HG03097 (cell line): Measurements from ENCODE around the gene ADD1.

Source experiments
- ATAC-seq: cut with Tn5 transposase; IDR thresholded peaks from one replicate; pipeline ENCODE4 v1.9.1; 2021; ENCODE audit not compliant: unreplicated experiment, low FRiP score

The ADD1 gene

DNA sequence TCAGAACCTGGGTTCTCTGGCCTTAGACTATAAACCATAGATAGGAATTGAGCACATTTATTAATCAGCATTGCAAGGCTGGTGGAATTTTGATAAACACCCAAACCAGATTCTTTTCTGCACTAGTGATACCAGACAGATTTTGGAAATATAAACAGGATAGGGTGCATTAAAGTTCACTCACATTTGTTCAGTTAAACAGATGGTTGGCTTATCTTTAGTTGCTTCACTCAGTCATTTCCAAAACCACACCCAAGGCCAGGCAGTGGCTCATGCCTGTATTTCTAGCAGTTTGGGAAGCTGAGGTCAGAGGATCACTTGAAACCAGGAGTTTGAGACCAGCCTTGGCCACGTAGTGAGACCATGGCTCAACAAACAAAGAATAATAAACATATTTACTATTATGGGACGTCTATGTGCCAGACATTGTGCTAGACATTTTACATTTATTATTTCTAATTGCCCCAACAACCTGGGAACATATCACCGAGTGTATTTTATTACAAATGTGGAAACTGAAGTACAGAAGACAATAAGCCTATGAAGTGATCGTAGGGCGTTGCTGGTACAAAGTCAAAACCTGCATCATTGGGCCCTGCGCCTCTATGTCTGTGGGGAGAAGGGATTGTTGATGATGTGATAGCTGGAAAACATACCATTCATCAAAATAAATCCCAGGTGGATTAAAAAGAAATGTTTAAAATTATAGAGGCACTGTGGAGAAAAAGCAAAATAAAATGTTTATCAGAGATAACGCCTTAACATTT is 15.0 kb downstream of the ADD1 start:
- no peak for ATAC-seq

DNA sequence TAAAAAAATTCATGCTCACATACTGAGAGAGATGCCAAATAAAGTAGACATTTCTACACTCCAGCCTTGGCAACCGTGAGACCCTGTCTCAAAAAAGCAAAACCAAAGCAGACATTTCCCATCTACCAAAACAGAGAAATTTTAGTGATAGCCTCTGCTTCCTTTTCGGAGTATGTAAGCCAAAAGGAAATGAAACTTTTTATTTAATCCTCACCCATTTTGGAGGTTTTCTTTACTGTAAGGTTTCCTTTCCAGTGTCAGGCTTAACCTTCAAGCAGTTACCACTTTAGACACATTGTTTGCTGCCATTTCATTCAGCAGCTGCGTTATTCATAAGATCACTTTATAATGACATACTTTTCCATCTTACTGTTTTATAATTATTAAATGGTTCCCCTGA is 15.9 kb downstream of the ADD1 start:
- no peak for ATAC-seq

DNA sequence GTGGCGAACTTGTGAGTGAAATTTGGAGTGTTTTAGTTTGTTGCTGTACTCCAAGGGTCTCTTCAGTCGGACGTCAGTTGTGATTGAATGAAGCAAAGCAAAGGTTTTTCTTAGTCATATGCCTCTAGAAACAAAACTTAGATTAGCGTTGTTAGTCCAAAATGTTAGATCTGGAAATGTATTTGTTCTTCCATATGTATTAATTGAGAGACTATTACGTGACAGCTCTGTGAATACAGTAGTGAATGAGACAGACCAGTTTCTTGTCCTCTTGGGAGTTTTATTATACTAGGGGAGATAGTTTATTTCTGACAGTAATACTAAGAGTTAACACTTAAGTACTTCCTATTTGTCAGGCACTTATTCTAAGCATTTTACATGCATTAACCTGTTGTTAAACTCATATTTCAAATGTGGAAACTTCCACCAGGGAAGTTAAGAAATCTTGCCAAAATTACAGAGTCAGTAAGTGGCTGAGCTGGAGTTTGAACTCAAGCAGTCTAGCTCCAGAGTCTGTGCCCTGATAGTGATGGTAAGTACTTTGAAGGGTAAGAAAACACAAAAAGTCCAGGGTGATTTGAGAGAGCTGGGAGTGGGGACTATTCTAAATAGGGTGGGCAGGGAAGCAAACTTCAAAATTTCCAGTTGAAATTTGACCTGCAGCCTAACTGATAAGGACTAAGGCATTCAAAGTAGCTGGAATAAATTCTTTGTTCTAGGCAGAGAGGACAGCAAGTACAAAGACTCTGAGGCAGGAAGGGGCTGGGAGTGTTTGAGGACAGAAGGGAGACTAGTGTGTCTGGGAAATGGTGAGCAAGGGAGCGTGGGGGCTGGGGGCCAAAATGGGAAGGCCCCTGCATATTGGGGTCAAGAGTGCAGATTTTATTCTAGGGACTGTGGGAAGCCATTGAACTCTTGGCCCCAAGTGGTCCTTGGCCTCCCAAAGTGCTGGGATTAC is 17.0 kb downstream of the ADD1 start:
- no peak for ATAC-seq

DNA sequence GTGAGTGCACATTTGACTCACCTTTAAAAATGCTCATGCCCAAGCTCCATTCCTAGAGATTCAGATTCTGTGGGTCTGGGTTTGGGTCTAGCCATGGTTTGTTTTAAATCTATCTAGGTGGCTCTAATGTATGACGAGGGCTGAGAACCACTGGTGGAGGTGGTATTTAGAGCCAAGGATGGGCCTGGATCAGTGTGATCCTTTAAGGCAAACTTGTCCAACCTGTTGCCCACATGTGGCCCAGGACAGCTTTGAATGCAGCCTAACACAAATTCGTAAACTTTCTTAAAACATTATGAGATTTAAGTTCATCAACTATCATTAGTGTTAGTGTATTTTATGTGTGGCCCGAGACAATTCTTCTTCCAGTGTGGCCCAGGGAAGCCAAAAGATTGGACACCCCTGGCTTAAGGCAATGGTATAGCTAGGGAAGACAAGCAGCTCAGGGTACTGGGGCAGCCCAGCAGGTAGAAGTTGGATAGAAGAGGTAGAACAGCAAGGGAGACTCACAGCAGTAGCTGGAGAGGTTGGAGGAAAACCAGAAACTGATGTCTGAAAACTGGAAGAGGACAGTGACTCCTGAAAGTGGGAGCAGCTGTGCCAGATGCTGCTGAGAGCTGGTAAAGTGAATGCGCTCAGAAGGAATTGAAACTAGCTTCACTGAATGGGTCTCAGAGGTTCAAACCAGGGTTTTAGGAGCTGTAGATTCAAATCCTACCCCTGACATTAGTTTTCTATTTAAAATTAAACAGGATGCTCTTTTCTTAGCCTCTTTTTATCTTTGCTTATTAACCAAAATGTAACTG is 18.2 kb downstream of the ADD1 start:
- no peak for ATAC-seq

DNA sequence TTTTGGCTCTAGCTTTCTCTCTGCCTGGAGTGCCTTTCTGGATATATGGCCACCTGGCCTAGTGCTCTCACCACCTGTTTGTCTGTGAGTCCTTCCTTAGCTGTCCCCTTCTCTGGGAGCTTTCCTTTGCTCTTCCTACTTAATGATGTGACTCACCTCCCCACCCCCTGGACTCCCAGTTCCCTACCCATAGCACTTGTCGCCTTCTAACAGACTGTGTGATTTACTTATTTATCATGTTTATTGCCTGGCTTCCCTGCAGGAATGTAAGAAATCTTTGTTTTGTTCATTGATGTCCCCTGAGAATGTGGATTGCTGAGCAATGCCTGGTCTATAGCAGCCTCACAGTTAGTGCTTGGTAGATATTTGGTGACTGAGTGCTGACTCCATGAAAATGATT is 18.9 kb downstream of the ADD1 start:
- no peak for ATAC-seq

DNA sequence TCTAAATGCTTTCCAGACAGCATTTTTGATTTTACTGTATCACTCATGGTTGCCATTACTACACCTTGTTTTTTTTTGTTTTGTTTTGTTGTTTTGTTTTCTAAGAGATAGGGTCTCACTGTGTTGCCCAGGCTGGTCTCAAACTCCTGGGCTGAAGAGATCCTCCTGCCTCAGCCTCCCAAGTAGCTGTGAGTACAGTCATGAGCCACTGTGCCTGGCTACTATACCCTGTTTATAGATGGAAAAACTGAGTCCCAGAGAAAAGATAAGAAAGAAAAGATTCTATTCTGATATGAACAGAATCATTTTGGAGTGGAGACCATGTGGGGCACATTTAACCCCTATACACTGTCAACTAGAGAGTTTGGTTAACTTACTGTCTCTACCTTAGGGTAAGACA is 20.0 kb downstream of the ADD1 start:
- ATAC-seq, result no peak

DNA sequence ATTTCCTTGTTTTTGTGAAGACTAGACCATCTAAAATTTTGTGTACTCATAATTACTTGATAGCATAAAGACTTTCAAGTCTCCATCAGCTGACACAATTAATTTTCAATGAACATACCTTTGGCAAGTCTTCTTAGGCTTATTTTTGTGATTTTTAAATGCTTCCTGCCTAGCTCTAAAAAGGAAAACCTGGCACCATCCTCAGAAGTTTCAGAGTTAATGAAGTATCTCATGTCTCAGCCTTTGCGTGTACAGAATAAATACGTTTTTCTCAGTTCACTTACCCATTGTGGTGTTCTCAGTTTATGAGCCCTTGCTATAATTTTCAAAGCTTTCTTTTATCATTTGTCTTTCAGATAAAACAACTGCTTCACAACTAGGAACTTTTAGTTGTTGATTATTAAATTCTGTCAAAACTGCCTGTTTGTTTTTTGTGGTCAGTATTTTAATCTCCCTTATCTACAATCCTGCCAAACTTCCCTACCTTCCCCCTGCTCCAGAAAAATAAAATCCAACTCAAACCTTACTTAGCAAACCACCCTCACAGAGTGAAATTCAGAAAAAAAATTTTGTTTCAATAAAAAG is 21.6 kb downstream of the ADD1 start:
- no peak for ATAC-seq

DNA sequence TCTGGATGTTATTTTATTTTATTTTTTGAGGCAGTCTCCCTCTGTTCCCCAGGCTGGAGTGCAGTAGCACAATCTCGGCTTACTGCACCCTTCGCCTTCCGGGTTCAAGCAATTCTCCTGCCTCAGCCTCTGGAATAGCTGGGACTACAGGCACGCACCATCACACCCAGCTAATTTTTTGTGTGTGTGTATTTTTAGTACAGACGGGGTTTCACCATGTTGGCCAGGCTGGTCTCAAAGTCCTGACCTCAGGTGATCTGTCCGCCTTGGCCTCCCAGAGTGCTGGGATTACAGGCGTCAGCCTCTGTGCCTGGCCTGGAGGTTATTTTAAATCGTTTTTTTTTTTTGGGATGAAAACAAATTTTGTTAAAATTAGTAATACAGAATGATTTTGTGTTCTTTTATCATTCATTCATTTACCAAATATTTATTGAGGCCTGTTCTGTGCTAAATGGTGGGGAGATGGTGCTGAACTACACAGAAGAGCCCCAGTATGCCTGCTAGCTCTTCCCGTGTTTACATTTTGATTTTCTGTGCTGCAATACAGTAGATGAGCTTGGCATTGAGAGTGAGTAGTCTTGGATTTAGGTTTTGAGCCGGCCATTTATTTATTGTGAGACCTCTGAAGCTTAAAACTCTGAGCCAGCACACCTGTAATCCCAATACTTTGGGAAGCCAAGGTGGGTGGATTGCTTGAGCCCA is 22.7 kb downstream of the ADD1 start:
- ATAC-seq, result no peak

DNA sequence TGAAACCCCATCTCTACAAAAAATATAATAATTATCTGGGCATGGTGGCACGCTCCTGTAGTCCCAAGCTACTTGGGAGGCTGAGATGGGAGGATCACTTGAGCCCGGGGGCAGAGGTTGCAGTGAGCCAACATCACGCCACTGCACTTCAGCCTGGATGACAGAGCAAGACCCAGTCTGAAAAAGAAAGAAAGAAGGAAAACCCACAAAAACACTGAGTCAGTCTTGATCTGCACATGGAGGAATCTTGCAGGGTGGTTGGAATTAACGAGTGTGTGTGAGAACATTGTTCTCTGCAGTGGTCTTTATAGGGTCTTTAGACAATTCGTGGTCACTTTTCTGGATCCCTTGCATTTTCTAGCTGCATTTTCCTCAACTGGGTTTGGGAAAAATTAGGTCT is 23.2 kb downstream of the ADD1 start:
- ATAC-seq, result no peak

DNA sequence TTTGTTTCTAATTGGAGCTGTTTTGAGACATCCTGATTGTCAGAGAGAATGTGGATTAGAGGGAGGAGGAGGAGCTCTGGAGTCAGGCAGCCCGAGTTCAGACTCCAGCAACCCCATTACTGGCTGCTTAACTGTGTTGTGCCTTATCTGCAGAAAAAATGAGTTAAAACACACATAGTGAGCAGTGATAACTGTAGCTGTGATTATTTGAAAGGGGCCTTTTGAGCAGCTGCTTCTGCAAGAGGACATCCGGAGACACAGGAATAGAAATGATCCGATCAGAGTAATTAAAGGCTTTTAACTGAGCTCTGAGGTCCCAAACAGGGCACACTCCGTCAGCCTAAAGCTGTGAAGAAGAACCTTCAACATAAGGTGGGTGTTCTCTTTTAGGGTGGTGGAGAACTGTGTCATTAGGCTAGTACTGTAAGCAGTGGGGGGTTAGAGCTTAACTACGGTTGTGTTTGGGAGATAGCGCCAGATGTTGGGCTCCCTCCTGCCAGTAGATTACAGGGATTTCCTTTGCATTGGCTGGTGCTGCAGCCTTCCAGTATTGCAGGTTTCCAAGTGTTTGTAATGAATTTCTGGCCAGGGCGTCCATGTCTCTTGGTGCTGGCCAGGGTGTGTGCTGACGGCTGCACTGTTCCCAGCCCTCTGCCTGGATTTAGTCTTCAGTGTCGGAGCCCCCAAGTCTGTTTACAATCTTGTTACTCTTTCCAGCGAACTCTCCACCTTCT is 24.3 kb downstream of the ADD1 start:
- ATAC-seq, result no peak

DNA sequence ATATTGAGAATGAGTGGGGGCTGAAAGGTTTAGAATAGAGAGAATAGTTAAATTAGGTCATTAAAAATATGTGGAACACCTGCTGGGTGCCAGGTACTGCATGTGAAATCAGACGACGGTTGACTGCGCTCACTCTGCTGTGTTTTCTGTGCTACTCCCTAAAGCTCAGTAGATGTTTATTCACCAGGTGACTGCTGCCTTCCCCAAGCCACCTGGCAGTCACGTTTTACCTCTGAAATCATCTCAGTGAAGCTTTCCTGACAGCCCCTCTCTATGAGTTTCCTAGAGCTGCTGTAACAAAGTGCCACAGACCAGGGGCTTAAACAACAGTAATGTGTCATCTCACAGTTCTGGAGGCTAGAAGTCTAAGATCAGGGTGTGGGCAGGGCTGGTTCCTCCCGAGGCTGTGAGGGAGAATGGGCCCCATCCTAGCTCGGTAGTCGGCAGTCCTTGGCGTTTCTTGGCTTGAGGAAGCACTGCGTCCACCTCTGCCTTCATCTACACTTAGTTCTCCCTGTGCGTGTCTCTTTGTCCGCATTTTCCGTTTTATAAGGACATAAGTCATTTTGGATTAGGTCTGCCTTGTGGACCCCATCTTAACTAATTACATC is 25.3 kb downstream of the ADD1 start:
- ATAC-seq, result no peak

DNA sequence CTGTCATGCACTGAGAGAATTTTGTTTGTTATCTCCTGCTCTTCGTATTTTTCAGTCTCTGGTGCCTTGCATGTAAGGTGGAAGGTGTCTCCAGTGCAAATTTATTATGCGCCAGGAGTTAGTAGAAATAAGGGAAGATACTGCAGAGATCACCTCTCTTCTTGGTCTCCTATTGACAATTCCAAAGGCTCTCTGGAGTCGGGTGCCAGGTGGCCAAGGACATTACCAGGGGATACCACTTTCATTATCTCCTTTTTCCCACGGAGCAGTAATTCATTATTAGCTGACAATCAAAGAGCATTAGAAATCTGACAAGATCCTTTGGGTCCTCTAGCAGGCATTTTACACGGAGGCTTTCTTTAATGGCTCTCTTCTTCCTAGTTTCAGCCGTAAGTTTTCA is 26.0 kb downstream of the ADD1 start:
- no peak for ATAC-seq

DNA sequence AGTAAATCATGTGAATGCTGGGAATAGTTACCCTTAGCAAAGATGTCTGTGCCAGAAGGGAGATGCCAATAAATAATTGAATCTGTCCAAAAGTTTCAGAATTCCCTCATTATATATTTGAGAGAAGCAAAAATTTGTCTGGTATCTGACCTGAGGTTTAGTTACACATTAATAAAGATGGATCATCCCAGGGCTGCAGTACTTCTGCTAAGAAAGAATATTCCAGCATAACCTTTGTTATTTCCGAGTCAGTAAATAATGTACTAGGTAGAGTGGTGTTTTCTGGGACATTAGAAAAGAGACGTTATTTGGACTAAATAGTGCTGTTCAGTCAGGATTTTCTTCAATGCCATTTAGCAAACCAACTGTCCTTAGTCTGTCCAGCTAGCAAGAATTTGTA is 26.4 kb downstream of the ADD1 start:
- no peak for ATAC-seq

DNA sequence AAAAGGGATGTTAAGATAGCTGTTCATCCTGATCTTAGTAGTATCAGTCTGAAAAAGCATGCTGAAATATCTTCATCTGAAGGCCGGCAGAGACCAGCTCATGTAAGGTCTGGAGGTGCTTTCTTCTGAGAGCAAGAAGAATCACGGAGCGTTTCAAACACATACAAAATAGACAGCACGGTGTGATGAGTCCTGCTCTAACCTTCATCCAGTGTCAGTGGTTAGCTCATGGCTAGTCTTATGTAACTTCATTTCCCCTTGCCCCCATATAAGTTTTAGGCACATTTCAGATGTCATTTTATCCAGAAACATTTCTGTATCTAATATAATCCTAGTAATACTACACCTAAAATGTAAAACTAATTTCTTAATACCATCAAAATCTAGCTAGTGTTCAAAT is 27.8 kb downstream of the ADD1 start:
- no peak for ATAC-seq

DNA sequence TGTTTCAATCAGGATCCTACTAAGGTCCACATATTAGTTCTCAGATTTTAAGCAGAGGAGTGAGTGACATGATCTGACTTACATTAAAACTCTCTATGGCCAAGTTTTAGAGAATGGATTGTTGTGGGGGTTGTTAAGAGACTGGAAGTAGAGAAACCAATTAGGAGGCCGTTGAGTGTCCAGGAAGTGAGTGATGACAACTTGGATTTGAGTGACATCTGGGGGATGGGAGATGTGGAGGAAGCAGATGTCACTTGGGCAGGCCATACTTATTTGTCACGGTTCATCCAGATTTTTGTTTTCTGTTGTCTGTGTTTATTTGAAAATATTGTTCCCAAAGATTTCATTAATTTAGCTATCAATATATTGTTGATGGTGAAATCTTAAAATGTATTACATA is 28.3 kb downstream of the ADD1 start:
- no peak for ATAC-seq

DNA sequence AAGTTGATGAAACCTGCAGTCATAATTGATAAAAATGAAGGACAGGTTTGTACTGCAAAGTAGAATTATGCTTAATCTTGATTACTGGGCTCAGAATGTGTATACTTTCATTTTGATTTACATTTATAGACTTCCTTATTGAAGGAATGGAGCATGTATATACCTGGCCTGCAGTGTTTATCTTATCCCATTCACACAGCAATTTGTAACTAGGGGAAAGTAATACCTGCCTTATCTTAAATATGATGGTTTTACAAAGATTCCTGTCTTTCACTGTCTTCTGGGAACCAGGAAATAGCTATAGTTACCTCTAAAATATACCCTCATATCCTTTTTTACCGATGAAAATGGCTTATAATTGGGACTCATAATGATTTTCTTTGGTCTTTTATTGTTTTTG is 29.7 kb downstream of the ADD1 start:
- ATAC-seq, result no peak

DNA sequence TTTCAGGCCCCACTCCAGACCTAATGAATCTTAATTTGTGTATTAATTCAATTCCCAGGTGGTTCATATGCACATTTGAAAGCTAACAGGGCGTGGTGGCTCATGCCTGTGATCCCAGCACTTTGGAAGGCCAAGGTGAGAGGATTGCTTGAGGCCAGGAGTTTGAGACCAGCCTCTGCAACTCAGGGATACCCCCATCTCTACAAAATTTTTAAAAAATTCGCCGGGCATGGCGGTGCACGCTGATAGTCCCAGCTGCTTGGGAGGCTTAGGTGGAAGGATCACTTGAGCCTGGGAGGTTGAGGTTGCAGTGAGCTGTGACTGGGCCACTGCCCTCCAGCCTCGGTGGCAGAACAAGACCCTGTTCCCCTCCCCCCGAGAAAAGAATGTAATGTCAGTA is 31.2 kb downstream of the ADD1 start:
- no peak for ATAC-seq

DNA sequence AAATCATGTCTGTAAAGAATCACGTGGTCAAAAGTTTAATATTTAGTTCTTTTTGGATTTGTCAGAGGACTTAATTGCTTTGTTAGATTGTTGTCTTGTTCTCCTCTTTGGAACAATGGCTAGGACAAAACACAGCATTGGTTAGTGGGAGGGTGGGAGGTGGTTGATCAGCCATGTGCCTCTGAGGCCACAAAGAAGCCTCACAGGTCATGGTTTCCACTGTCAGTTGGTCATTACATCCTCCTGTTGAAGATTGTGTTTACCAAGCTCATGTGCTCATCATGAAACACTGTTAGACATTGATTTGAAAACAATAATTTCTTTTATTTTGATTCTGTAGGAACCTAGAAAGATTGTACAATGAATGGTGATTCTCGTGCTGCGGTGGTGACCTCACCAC is 31.9 kb downstream of the ADD1 start:
- no peak for ATAC-seq

DNA sequence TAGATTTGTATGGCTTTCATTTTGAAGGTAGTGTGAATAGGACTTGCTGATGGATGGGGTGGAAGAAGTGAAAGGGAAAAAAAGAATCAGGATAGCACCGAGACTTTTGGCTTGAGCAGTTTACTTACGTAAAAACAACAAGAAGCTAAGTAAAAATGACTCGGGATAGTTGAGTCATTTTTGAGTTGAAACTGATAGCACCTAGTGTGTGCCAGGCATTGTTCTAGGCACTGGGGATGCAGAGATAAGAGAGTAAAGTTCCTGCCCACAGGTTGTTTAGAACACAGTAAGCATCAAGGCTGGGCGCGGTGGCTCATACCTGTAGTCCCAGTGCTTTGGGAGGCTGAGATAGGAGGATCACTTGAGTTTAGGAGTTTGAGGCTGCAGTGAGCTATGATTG is 34.7 kb downstream of the ADD1 start:
- no peak for ATAC-seq
